GM19043 (cell line): Measurements from ENCODE around the gene SSTR5.
"Not testable (repeated sequence)": the region's sequence is repeated elsewhere in the genome, so short reads cannot be mapped to it uniquely, and the experiment has no call there.

Experiments
- ATAC-seq: cut with Tn5 transposase; IDR thresholded peaks from one replicate; pipeline ENCODE4 v1.9.1; 2021; ENCODE audit warnings: low read depth; ENCODE audit not compliant: unreplicated experiment

The SSTR5 gene

GRCh38 chr16:1089439-1089821 is 16.9 kb downstream of the SSTR5 start:
- no peak for ATAC-seq

- no peak for ATAC-seq
These were observed 17.5 kb downstream of the SSTR5 start for GRCh38 chr16:1089822-1090619.

- no peak for ATAC-seq
These were observed 18.4 kb downstream of the SSTR5 start for GRCh38 chr16:1090620-1091587.

GRCh38 chr16:1091992-1092552 is 19.5 kb downstream of the SSTR5 start:
- no peak for ATAC-seq

GRCh38 chr16:1092685-1093283 is 20.2 kb downstream of the SSTR5 start:
- not testable (repeated sequence) for ATAC-seq

GRCh38 chr16:1093284-1094123 is 21.0 kb downstream of the SSTR5 start:
- no peak for ATAC-seq

- ATAC-seq = no peak
These were observed 21.6 kb downstream of the SSTR5 start for GRCh38 chr16:1094124-1094479.

- ATAC-seq = no peak
These were observed 22.3 kb downstream of the SSTR5 start for GRCh38 chr16:1094601-1095449.

GRCh38 chr16:1095450-1096168 is 23.1 kb downstream of the SSTR5 start:
- no peak for ATAC-seq

- no peak for ATAC-seq
These were observed 23.9 kb downstream of the SSTR5 start, which contains the start of gene C1QTNF8 for GRCh38 chr16:1096169-1097082. TSS of gene C1QTNF8 (minus strand) at chr16:1096244. CDS start at chr16:1094922, 1,322 bp downstream.

GRCh38 chr16:1097156-1097555 is 24.6 kb downstream of the SSTR5 start:
- ATAC-seq = no peak

GRCh38 chr16:1097800-1098199 is 25.3 kb downstream of the SSTR5 start:
- ATAC-seq = no peak

GRCh38 chr16:1098266-1098991 is 25.9 kb downstream of the SSTR5 start:
- ATAC-seq = no peak

- ATAC-seq = no peak
These were observed 26.9 kb downstream of the SSTR5 start for GRCh38 chr16:1099189-1100083.

- ATAC-seq = no peak
These were observed 27.7 kb downstream of the SSTR5 start for GRCh38 chr16:1100084-1100800.
